ENCODE data around the gene YLPM1. TPM values are rescaled to one million over a fixed set of nuclear protein-coding genes. Genes with fewer than 3 reads are reported as not detected.
A peak's percentile ranks its signal among the peaks of the same experiment; 100 is the strongest.

YLPM1 gene
- polyA plus RNA-seq, 1 of the 3 experiments (the other 2 are of a cell fraction), result 14.0 TPM

- Histone ChIP-seq H3K36me3 (replicated peaks in 1 of 2; ENCODE audit: control insufficient read depth in 1 of 2, insufficient read depth in 2 of 2, low read length in 1 of 2) (no peaks in the 10 kb centered on the region), H3K4me1 (ENCODE audit: control insufficient read depth in 1 of 2, insufficient read depth in 2 of 2, low read depth in 1 of 2, low read length in 1 of 2) (no peaks in the 10 kb centered on the region), H3K4me2 (no peak overlapping the region), H3K9me3 (no peaks in the 10 kb centered on the region), H3K4me3 (ENCODE audit: low read depth in 2 of 2, low read length in 1 of 2) (no peak overlapping the region), H3K27me3 (ENCODE audit: insufficient read depth) (no peaks in the 10 kb centered on the region), H3K27ac (ENCODE audit: low read depth in 2 of 2, low read length in 1 of 2) (no peak overlapping the region), H2AFZ (ENCODE audit: low read depth) (no peak overlapping the region), H3K9me2 (no peaks in the 10 kb centered on the region), H4K20me1 (ENCODE audit: insufficient read depth) (no peaks in the 10 kb centered on the region), H3K79me2 (ENCODE audit: insufficient read depth) (no peaks in the 10 kb centered on the region), H3K9ac (no peak overlapping the region), H3F3A (replicated peaks; ENCODE audit: insufficient read depth) (no peaks in the 10 kb centered on the region)
- TF ChIP-seq FOXJ3 (CRISPR knock-in tag; IDR thresholded peaks at IDR 0.05) (no peak), IRF3 (IDR thresholded peaks at IDR 0.05; ENCODE audit: low read depth, low read length) (no peak), JUND (IDR thresholded peaks at IDR 0.05) (no peak), MEF2A (IDR thresholded peaks at IDR 0.05; ENCODE audit: borderline replicate concordance, low read depth) (no peak), PBX3 (IDR thresholded peaks at IDR 0.05) (no peak), SIN3A (IDR thresholded peaks at IDR 0.05; ENCODE audit: borderline replicate concordance, low read depth, low read length) (no peak), GATA2 (CRISPR knock-in tag; IDR thresholded peaks at IDR 0.05) (no peak), CTCF (IDR thresholded peaks at IDR 0.05) (no peak), RAD21 (IDR thresholded peaks at IDR 0.05; ENCODE audit: low read length) (no peak), ZBTB33 (IDR thresholded peaks at IDR 0.05; ENCODE audit: borderline replicate concordance, low read depth) (no peak), NFIC (IDR thresholded peaks at IDR 0.05; ENCODE audit: borderline replicate concordance) (no peak)
- ChIA-PET CTCF (interaction anchor here (1.2 kb wide), 1 partner anchor 243 kb away, joined by 3 read pairs; no protein-coding TSS in a partner anchor), POLR2A (no interaction called here)
- no peak for DNase-seq
- 75% methylated on average over 4 of the region's 7 CpGs for WGBS (ENCODE audit: low lambda C conversion rate)
These were observed 8.2 kb upstream of the YLPM1 start for GRCh38 chr14:74754899-74755298.

- ChIA-PET POLR2A (interaction anchor here (0.7 kb wide), 1 partner anchor 24 kb away, joined by 4 read pairs; no protein-coding TSS in a partner anchor), CTCF (no interaction called here)
- H3K27me3 ChIP-seq (ENCODE audit: insufficient read depth), result no peaks in the 10 kb centered on the region
These were observed 6.8 kb upstream of the YLPM1 start for GRCh38 chr14:74756326-74756725.

More at GRCh38 chr14:74756326-74756725, 6.8 kb upstream of the YLPM1 start:
- no peaks in the 10 kb centered on the region for H3F3A ChIP-seq (replicated peaks; ENCODE audit: insufficient read depth)
- no peak overlapping the region for H3K4me3 ChIP-seq (ENCODE audit: low read depth in 2 of 2, low read length in 1 of 2)
- no peaks in the 10 kb centered on the region for H4K20me1 ChIP-seq (ENCODE audit: insufficient read depth)
- H3K4me1 ChIP-seq (ENCODE audit: control insufficient read depth in 1 of 2, insufficient read depth in 2 of 2, low read depth in 1 of 2, low read length in 1 of 2), result no peaks in the 10 kb centered on the region
- H3K27ac ChIP-seq (ENCODE audit: low read depth in 2 of 2, low read length in 1 of 2), result no peak overlapping the region
- no peak overlapping the region for H3K4me2 ChIP-seq
- WGBS (ENCODE audit: low lambda C conversion rate), result 89% methylated on average over 1 of the region's 1 CpG
- H3K9me3 ChIP-seq, result no peaks in the 10 kb centered on the region
- H2AFZ ChIP-seq (ENCODE audit: low read depth), result no peak overlapping the region
- no peaks in the 10 kb centered on the region for H3K9me2 ChIP-seq
- DNase-seq, result no peak
- H3K79me2 ChIP-seq (ENCODE audit: insufficient read depth), result no peaks in the 10 kb centered on the region
- H3K36me3 ChIP-seq (replicated peaks in 1 of 2; ENCODE audit: control insufficient read depth in 1 of 2, insufficient read depth in 2 of 2, low read length in 1 of 2), result no peaks in the 10 kb centered on the region
- no peak overlapping the region for H3K9ac ChIP-seq
- TF ChIP-seq REST (IDR thresholded peaks at IDR 0.05; ENCODE audit: low read depth, low read length), result peak; percentile 72
- TF ChIP-seq JUND (IDR thresholded peaks at IDR 0.05), result no peak
